K562 treated with DMSO at 1 percent for 48 hours (cell line): Measurements from ENCODE around the gene ACTRT1. TPM values are rescaled to one million over a fixed set of nuclear protein-coding genes. Genes with fewer than 3 reads are reported as not detected.

Experiments
- total RNA-seq: library from RNA; unstranded; fragments of 300-600 nt; gene quantifications from 2 replicates; pipeline ENCODE4 v1.2.3, GENCODE V29; 2022; ENCODE audit warnings: low replicate concordance; ENCODE audit errors: extremely low read depth

Gene ACTRT1
- not detected in 2 replicates for total RNA-seq

GRCh38 chrX:128052303-128052702, at the start of gene ACTRT1:
ACTRT1 (minus strand) TSS chrX:128052403; CDS start chrX:128052206, 197 bp downstream.

